ENCODE measurements around the gene GEMIN7.

- TF ChIP-seq CTCF (conservative IDR thresholded peaks at IDR 0.05) (no peak), ZFX (IDR thresholded peaks at IDR 0.05) (no peak)
These were observed 37.0 kb downstream of the GEMIN7 start for GRCh38 chr19:45115809-45116615.
